Measurements from ENCODE around the gene PHLDB2. TPM values are rescaled to one million over a fixed set of nuclear protein-coding genes. Genes with fewer than 3 reads are reported as not detected.

PHLDB2 gene
- polyA plus RNA-seq, 1 donor (not counting 4 experiments of a cell fraction or from before 2014, with no cell fraction given), result 150 TPM

GRCh38 chr3:111970376-111970775 lies 111.3 kb downstream of the PHLDB2 start:
- Histone ChIP-seq H3K27ac (ENCODE audit: control insufficient read depth, insufficient read depth, low read length) (no peak overlapping the region), H3K27me3 (ENCODE audit: control insufficient read depth, extremely low read depth, insufficient read depth, low read length) (no peaks in the 10 kb centered on the region), H2AFZ (ENCODE audit: control insufficient read depth, low read length) (no peak overlapping the region), H3K4me1 (ENCODE audit: control insufficient read depth, extremely low read depth, insufficient read depth, low read length) (peaks cover 4% of the 10 kb centered on the region), H3K79me2 (ENCODE audit: control insufficient read depth, insufficient read depth, low read length) (no peaks in the 10 kb centered on the region), H3K4me2 (ENCODE audit: control insufficient read depth, extremely low read depth, insufficient read depth, low read depth, low read length) (no peak overlapping the region), H3K36me3 (ENCODE audit: control insufficient read depth in 2 of 2, extremely low read depth in 1 of 2, insufficient read depth in 2 of 2, low read length in 2 of 2) (peaks cover 17 to 48% of the 10 kb centered on the region in 2 experiments), H3K4me3 (ENCODE audit: control insufficient read depth in 2 of 3, extremely low read depth in 1 of 3, insufficient read depth in 2 of 3, low read depth in 1 of 3, low read length in 3 of 3) (no peak overlapping the region), H3K9me1 (ENCODE audit: control insufficient read depth, extremely low read depth, insufficient read depth, low read length) (no peaks in the 10 kb centered on the region), H3K9me3 (ENCODE audit: control insufficient read depth, low read depth, low read length) (no peaks in the 10 kb centered on the region), H4K20me1 (ENCODE audit: control insufficient read depth, extremely low read depth, insufficient read depth, low read length) (no peaks in the 10 kb centered on the region), H3K9ac (ENCODE audit: control insufficient read depth, extremely low read depth, insufficient read depth, low read length) (no peak overlapping the region)
- DNase-seq (ENCODE audit: low read depth, low spot score), result no peak
- dilution Hi-C loops (cut with MboI; ENCODE audit: extremely low pct_ligation_motif_present, low sequenced_read_pairs), result no loop called here
- TF ChIP-seq CTCF (optimal IDR thresholded peaks at IDR 0.05 in 1 of 3, IDR thresholded peaks at IDR 0.05 in 1 of 3, conservative IDR thresholded peaks at IDR 0.05 in 1 of 3; ENCODE audit: extremely low read depth in 1 of 3, insufficient read depth in 2 of 3, low read length in 3 of 3), result no peak
- TF ChIP-seq EZH2 (IDR thresholded peaks at IDR 0.05; ENCODE audit: low read length), result no peak
- no peak for FAIRE-seq

DNA sequence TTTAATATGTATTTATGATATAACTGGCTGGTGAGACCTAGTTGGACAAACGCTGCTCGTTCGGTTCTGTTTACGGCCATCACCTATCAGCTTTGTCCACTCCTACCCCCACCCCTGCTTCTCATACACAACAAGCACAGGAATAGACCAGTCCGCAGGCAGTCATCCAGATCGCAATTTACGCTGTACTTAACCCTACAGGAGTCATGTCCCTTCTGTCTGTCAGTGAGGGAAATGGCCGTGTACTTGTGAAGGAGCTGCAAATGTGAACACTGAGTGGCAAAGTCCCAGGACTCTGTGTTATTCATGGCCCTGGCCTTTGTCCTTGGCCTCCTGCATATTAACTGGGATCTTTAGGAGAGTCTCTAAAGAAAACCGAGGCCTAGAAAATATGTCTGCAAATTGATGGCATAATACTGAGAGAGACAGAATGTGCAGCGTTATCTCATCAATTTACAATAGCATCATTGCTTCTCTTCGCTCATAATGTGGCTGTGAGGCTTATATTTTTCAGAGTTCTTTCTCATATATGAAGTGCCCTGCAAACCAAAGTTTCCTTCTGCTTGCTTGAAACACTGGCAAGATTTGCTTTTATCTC lies 112.6 kb downstream of the PHLDB2 start:
- H3K36me3 ChIP-seq (ENCODE audit: control insufficient read depth in 2 of 2, extremely low read depth in 1 of 2, insufficient read depth in 2 of 2, low read length in 2 of 2), result peaks cover 16 to 39% of the 10 kb centered on the region in 2 experiments
- TF ChIP-seq CTCF (optimal IDR thresholded peaks at IDR 0.05 in 1 of 3, IDR thresholded peaks at IDR 0.05 in 1 of 3, conservative IDR thresholded peaks at IDR 0.05 in 1 of 3; ENCODE audit: extremely low read depth in 1 of 3, insufficient read depth in 2 of 3, low read length in 3 of 3), result no peak
- no peak for TF ChIP-seq EZH2 (IDR thresholded peaks at IDR 0.05; ENCODE audit: low read length)

More for the DNA sequence above, 112.6 kb downstream of the PHLDB2 start:
- H3K27ac ChIP-seq (ENCODE audit: control insufficient read depth, insufficient read depth, low read length), result no peak overlapping the region
- H3K4me2 ChIP-seq (ENCODE audit: control insufficient read depth, extremely low read depth, insufficient read depth, low read depth, low read length), result no peak overlapping the region
- H3K9ac ChIP-seq (ENCODE audit: control insufficient read depth, extremely low read depth, insufficient read depth, low read length), result no peak overlapping the region
- H3K27me3 ChIP-seq (ENCODE audit: control insufficient read depth, extremely low read depth, insufficient read depth, low read length), result no peaks in the 10 kb centered on the region
- FAIRE-seq (no peak), DNase-seq (ENCODE audit: low read depth, low spot score) (no peak)
- no peaks in the 10 kb centered on the region for H4K20me1 ChIP-seq (ENCODE audit: control insufficient read depth, extremely low read depth, insufficient read depth, low read length)
- dilution Hi-C loops (cut with MboI; ENCODE audit: extremely low pct_ligation_motif_present, low sequenced_read_pairs), result no loop called here
- no peaks in the 10 kb centered on the region for H3K79me2 ChIP-seq (ENCODE audit: control insufficient read depth, insufficient read depth, low read length)
- H3K9me3 ChIP-seq (ENCODE audit: control insufficient read depth, low read depth, low read length), result no peaks in the 10 kb centered on the region
- peaks cover 4% of the 10 kb centered on the region for H3K4me1 ChIP-seq (ENCODE audit: control insufficient read depth, extremely low read depth, insufficient read depth, low read length)
- H3K9me1 ChIP-seq (ENCODE audit: control insufficient read depth, extremely low read depth, insufficient read depth, low read length), result no peaks in the 10 kb centered on the region
- H2AFZ ChIP-seq (ENCODE audit: control insufficient read depth, low read length), result no peak overlapping the region
- no peak overlapping the region for H3K4me3 ChIP-seq (ENCODE audit: control insufficient read depth in 2 of 3, extremely low read depth in 1 of 3, insufficient read depth in 2 of 3, low read depth in 1 of 3, low read length in 3 of 3)

Measured in keratinocyte (primary cell).